ENCODE measurements around the gene UGT1A3.

The UGT1A3 gene

GRCh38 chr2:233764761-233765160 is 35.9 kb downstream of the UGT1A3 start:
- H3K27me3 ChIP-seq (ENCODE audit: control insufficient read depth in 1 of 2, insufficient read depth in 2 of 2, low read length in 2 of 2): no peaks in the 10 kb centered on the region
- H3K9ac ChIP-seq (ENCODE audit: low read length): no peak overlapping the region
- H3K36me3 ChIP-seq (ENCODE audit: insufficient read depth, low read length): no peaks in the 10 kb centered on the region
- H3K27ac ChIP-seq (ENCODE audit: low read depth, low read length): no peak overlapping the region
- H3K4me3 ChIP-seq (ENCODE audit: low read depth in 1 of 2, low read length in 2 of 2): no peak overlapping the region
- no peaks in the 10 kb centered on the region for H3K4me1 ChIP-seq (ENCODE audit: insufficient read depth, low read length)
- H3K9me3 ChIP-seq (ENCODE audit: low read length): no peaks in the 10 kb centered on the region

- Histone ChIP-seq H3K36me3 (ENCODE audit: insufficient read depth, low read length) (no peaks in the 10 kb centered on the region), H3K4me1 (ENCODE audit: insufficient read depth, low read length) (no peaks in the 10 kb centered on the region), H3K27ac (ENCODE audit: low read depth, low read length) (no peak overlapping the region), H3K4me3 (ENCODE audit: low read depth in 1 of 2, low read length in 2 of 2) (no peak overlapping the region), H3K9ac (ENCODE audit: low read length) (no peak overlapping the region), H3K27me3 (ENCODE audit: control insufficient read depth in 1 of 2, insufficient read depth in 2 of 2, low read length in 2 of 2) (no peaks in the 10 kb centered on the region), H3K9me3 (ENCODE audit: low read length) (no peaks in the 10 kb centered on the region)
Measured at GRCh38 chr2:233766416-233766815, 37.6 kb downstream of the UGT1A3 start.

GRCh38 chr2:233768076-233768475 is 39.2 kb downstream of the UGT1A3 start:
- Histone ChIP-seq H3K4me3 (ENCODE audit: low read depth in 1 of 2, low read length in 2 of 2) (no peak overlapping the region), H3K36me3 (ENCODE audit: insufficient read depth, low read length) (no peaks in the 10 kb centered on the region), H3K4me1 (ENCODE audit: insufficient read depth, low read length) (no peaks in the 10 kb centered on the region), H3K9ac (ENCODE audit: low read length) (no peak overlapping the region), H3K9me3 (ENCODE audit: low read length) (no peaks in the 10 kb centered on the region), H3K27me3 (ENCODE audit: control insufficient read depth in 1 of 2, insufficient read depth in 2 of 2, low read length in 2 of 2) (no peaks in the 10 kb centered on the region), H3K27ac (ENCODE audit: low read depth, low read length) (no peak overlapping the region)

GRCh38 chr2:233769260-233769659 is 40.4 kb downstream of the UGT1A3 start:
- H3K27ac ChIP-seq (ENCODE audit: low read depth, low read length): no peak overlapping the region
- H3K9ac ChIP-seq (ENCODE audit: low read length): no peak overlapping the region
- H3K4me1 ChIP-seq (ENCODE audit: insufficient read depth, low read length): no peaks in the 10 kb centered on the region
- H3K36me3 ChIP-seq (ENCODE audit: insufficient read depth, low read length): no peaks in the 10 kb centered on the region
- H3K27me3 ChIP-seq (ENCODE audit: control insufficient read depth in 1 of 2, insufficient read depth in 2 of 2, low read length in 2 of 2): no peaks in the 10 kb centered on the region
- no peaks in the 10 kb centered on the region for H3K9me3 ChIP-seq (ENCODE audit: low read length)
- no peak overlapping the region for H3K4me3 ChIP-seq (ENCODE audit: low read depth in 1 of 2, low read length in 2 of 2)

- Histone ChIP-seq H3K27me3 (ENCODE audit: control insufficient read depth in 1 of 2, insufficient read depth in 2 of 2, low read length in 2 of 2) (no peaks in the 10 kb centered on the region), H3K9me3 (ENCODE audit: low read length) (no peaks in the 10 kb centered on the region), H3K36me3 (ENCODE audit: insufficient read depth, low read length) (no peaks in the 10 kb centered on the region), H3K9ac (ENCODE audit: low read length) (no peak overlapping the region), H3K4me3 (ENCODE audit: low read depth in 1 of 2, low read length in 2 of 2) (no peak overlapping the region), H3K27ac (ENCODE audit: low read depth, low read length) (no peak overlapping the region), H3K4me1 (ENCODE audit: insufficient read depth, low read length) (no peaks in the 10 kb centered on the region)
Measured at GRCh38 chr2:233772153-233772552, 43.3 kb downstream of the UGT1A3 start.

GRCh38 chr2:233772583-233772982 is 43.7 kb downstream of the UGT1A3 start:
- Histone ChIP-seq H3K27ac (ENCODE audit: low read depth, low read length) (no peak overlapping the region), H3K4me3 (ENCODE audit: low read depth in 1 of 2, low read length in 2 of 2) (no peak overlapping the region), H3K36me3 (ENCODE audit: insufficient read depth, low read length) (no peaks in the 10 kb centered on the region), H3K9me3 (ENCODE audit: low read length) (no peaks in the 10 kb centered on the region), H3K4me1 (ENCODE audit: insufficient read depth, low read length) (no peaks in the 10 kb centered on the region), H3K9ac (ENCODE audit: low read length) (no peak overlapping the region), H3K27me3 (ENCODE audit: control insufficient read depth in 1 of 2, insufficient read depth in 2 of 2, low read length in 2 of 2) (no peaks in the 10 kb centered on the region)

- Histone ChIP-seq H3K27ac (ENCODE audit: low read depth, low read length) (no peak overlapping the region), H3K9me3 (ENCODE audit: low read length) (no peaks in the 10 kb centered on the region), H3K36me3 (ENCODE audit: insufficient read depth, low read length) (no peaks in the 10 kb centered on the region), H3K4me3 (ENCODE audit: low read depth in 1 of 2, low read length in 2 of 2) (no peak overlapping the region), H3K27me3 (ENCODE audit: control insufficient read depth in 1 of 2, insufficient read depth in 2 of 2, low read length in 2 of 2) (no peaks in the 10 kb centered on the region), H3K4me1 (ENCODE audit: insufficient read depth, low read length) (no peaks in the 10 kb centered on the region), H3K9ac (ENCODE audit: low read length) (no peak overlapping the region)
Measured at GRCh38 chr2:233773854-233774253, 45.0 kb downstream of the UGT1A3 start.

- H3K9ac ChIP-seq (ENCODE audit: low read length): no peak overlapping the region
- H3K4me3 ChIP-seq (ENCODE audit: low read depth in 1 of 2, low read length in 2 of 2): no peak overlapping the region
- no peaks in the 10 kb centered on the region for H3K4me1 ChIP-seq (ENCODE audit: insufficient read depth, low read length)
- no peaks in the 10 kb centered on the region for H3K27me3 ChIP-seq (ENCODE audit: control insufficient read depth in 1 of 2, insufficient read depth in 2 of 2, low read length in 2 of 2)
- no peaks in the 10 kb centered on the region for H3K36me3 ChIP-seq (ENCODE audit: insufficient read depth, low read length)
- H3K27ac ChIP-seq (ENCODE audit: low read depth, low read length): no peak overlapping the region
- no peaks in the 10 kb centered on the region for H3K9me3 ChIP-seq (ENCODE audit: low read length)
Measured at GRCh38 chr2:233775414-233775813, 46.6 kb downstream of the UGT1A3 start.

- no peaks in the 10 kb centered on the region for H3K36me3 ChIP-seq (ENCODE audit: insufficient read depth, low read length)
- no peak within 1 kb of the TSS for H3K27ac ChIP-seq (ENCODE audit: low read depth, low read length)
- H3K27me3 ChIP-seq (ENCODE audit: control insufficient read depth in 1 of 2, insufficient read depth in 2 of 2, low read length in 2 of 2): no peaks in the 10 kb centered on the region
- H3K9ac ChIP-seq (ENCODE audit: low read length): no peak within 1 kb of the TSS
- no peaks in the 10 kb centered on the region for H3K9me3 ChIP-seq (ENCODE audit: low read length)
- H3K4me1 ChIP-seq (ENCODE audit: insufficient read depth, low read length): no peaks in the 10 kb centered on the region
- H3K4me3 ChIP-seq (ENCODE audit: low read depth in 1 of 2, low read length in 2 of 2): no peak within 1 kb of the TSS
Measured at GRCh38 chr2:233778030-233778429, 49.2 kb downstream of the UGT1A3 start, which contains the start of gene MROH2A. Gene MROH2A (plus strand): TSS chr2:233778330. CDS start chr2:233779359, 1,029 bp downstream.

- Histone ChIP-seq H3K4me3 (ENCODE audit: low read depth in 1 of 2, low read length in 2 of 2) (no peak overlapping the region), H3K27me3 (ENCODE audit: control insufficient read depth in 1 of 2, insufficient read depth in 2 of 2, low read length in 2 of 2) (no peaks in the 10 kb centered on the region), H3K36me3 (ENCODE audit: insufficient read depth, low read length) (no peaks in the 10 kb centered on the region), H3K9ac (ENCODE audit: low read length) (no peak overlapping the region), H3K4me1 (ENCODE audit: insufficient read depth, low read length) (no peaks in the 10 kb centered on the region), H3K27ac (ENCODE audit: low read depth, low read length) (no peak overlapping the region), H3K9me3 (ENCODE audit: low read length) (no peaks in the 10 kb centered on the region)
Measured at GRCh38 chr2:233779722-233780121, 50.9 kb downstream of the UGT1A3 start.

- H3K36me3 ChIP-seq (ENCODE audit: insufficient read depth, low read length): no peaks in the 10 kb centered on the region
- no peak overlapping the region for H3K4me3 ChIP-seq (ENCODE audit: low read depth in 1 of 2, low read length in 2 of 2)
- H3K4me1 ChIP-seq (ENCODE audit: insufficient read depth, low read length): no peaks in the 10 kb centered on the region
- no peak overlapping the region for H3K9ac ChIP-seq (ENCODE audit: low read length)
- H3K9me3 ChIP-seq (ENCODE audit: low read length): no peaks in the 10 kb centered on the region
- no peaks in the 10 kb centered on the region for H3K27me3 ChIP-seq (ENCODE audit: control insufficient read depth in 1 of 2, insufficient read depth in 2 of 2, low read length in 2 of 2)
- no peak overlapping the region for H3K27ac ChIP-seq (ENCODE audit: low read depth, low read length)
Measured at GRCh38 chr2:233780771-233781170, 51.9 kb downstream of the UGT1A3 start.

- H3K4me1 ChIP-seq (ENCODE audit: insufficient read depth, low read length): no peaks in the 10 kb centered on the region
Measured at GRCh38 chr2:233789554-233789953, 60.7 kb downstream of the UGT1A3 start.

More at GRCh38 chr2:233789554-233789953, 60.7 kb downstream of the UGT1A3 start:
- H3K9me3 ChIP-seq (ENCODE audit: low read length): no peaks in the 10 kb centered on the region
- H3K4me3 ChIP-seq (ENCODE audit: low read depth in 1 of 2, low read length in 2 of 2): no peak overlapping the region
- H3K27ac ChIP-seq (ENCODE audit: low read depth, low read length): no peak overlapping the region
- H3K27me3 ChIP-seq (ENCODE audit: control insufficient read depth in 1 of 2, insufficient read depth in 2 of 2, low read length in 2 of 2): no peaks in the 10 kb centered on the region
- H3K9ac ChIP-seq (ENCODE audit: low read length): no peak overlapping the region
- no peaks in the 10 kb centered on the region for H3K36me3 ChIP-seq (ENCODE audit: insufficient read depth, low read length)

All from muscle layer of colon (tissue), 2 donors.